Myocyte (in vitro differentiated cells): Measurements from ENCODE around the gene ADAMTS9. TPM values are rescaled to one million over a fixed set of nuclear protein-coding genes. Genes with fewer than 3 reads are reported as not detected.

ENCODE experiments used
- DNase-seq: peaks from one replicate; pipeline ENCODE4 v3.0.0-alpha.2; 2012; ENCODE audit warnings: low read depth
- total RNA-seq: library from RNA; depleted of rRNA; stranded (reverse); fragments of >200 nt; gene quantifications from 2 replicates; pipeline ENCODE4 v1.2.3, GENCODE V29; 2014

ADAMTS9 gene
- total RNA-seq, 1 donor from 2014 or later = 5.1 TPM

DNA sequence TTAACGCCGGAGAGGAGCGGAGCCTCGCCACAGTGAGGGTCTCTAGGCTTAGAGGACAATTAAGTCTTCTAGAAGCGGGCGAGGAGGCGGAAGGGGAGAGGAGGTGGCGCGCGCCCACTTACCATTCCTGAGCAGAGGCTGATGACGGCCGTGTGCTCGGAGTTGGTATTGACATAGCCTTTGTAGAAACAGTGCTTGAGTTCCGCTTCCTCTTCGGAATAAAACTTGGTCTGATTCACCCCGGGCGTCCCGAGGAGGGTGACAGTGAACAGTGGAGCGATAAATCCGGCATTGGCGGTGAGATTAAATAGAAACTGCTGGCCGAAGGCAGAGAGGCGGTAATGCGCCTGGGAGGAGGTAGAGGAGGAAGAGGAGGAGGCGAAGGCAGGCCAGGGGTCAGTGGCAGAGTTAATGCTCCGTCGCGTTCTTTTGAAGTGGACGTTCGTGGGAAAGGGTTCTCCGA lies 1.3 kb downstream of the ADAMTS9 start:
- DNase-seq = peak; percentile 56

DNA sequence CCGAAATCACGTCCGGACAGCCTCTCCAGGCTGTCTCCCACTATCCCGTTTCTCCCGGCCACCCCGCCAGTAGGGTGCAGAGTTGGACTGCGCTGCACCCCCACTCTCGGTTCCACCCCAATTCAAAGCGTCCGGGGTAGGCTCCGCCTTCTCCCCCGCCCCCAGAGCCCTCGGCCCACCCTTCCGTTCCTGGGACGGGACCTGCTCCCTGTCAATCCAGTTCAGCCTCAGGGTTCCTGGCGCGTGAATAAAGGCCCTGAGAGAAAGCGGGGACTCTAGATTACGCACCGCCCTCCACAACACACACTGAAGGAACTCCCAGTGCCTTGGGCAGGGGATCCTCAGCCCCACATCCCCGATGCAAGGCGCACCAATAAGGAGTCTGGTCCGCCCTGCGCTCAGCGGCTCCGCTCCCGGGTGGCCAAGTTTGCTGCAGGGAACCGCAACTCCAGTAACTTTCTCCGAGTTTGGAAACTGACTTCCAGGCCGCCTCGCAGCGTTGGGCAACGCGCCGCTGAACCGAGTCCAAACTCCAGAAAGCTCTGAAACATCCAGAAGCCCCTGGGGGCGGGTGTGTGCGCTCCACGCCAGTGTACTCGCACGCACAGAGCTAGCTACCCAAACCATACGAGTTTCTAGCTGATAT lies 1.9 kb downstream of the ADAMTS9 start:
- peak; percentile 92 for DNase-seq

DNA sequence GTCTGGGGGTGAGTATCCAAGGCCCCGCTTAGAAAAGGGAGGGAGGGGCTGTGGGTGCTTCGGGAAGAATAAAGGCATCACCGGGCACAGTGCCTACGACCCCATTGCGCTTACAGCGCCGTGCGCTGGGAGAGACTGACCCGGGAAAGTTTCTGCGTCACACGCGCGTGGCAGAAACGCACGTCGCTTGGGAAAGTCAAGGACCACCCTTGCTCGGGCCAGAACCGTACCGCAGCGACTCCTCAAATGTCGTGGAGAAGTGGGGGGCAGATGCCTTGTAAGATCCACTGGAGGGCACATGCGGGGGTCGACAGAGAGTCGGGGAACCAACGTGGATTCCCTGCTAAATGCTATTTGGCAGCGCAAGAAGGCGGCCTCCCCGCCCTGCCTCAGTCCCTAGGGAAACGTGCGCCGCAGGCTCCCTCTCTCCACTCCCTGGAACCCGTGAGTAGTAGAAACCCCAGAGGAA lies 2.4 kb downstream of the ADAMTS9 start:
- no peak for DNase-seq

DNA sequence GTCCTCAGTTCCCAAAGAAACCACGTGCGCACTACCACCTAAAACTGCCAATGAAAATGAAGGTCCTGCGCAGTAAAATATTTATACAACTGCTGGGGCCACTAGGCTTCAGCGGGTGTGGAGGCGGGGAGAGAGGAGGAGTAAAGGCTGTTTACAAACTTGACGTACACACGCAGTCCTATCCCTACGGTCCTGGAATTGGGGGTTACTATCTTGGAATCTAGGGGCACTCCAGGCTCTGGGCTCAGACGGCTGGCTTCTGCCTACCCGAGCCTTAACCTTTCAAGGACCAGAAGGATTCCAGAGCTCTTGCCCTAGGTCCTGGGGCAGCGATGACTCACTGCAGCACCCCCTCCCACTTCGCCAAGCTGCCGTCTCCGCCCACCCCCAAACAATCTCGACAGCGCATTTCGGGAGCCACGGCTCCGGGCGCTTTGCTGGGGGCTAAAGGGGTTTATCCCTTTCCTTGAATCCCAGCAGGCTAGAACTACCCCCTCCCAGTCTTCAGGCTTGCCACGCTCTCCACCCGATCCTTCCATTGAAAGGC lies 3.0 kb downstream of the ADAMTS9 start:
- DNase-seq = peak; percentile 28

DNA sequence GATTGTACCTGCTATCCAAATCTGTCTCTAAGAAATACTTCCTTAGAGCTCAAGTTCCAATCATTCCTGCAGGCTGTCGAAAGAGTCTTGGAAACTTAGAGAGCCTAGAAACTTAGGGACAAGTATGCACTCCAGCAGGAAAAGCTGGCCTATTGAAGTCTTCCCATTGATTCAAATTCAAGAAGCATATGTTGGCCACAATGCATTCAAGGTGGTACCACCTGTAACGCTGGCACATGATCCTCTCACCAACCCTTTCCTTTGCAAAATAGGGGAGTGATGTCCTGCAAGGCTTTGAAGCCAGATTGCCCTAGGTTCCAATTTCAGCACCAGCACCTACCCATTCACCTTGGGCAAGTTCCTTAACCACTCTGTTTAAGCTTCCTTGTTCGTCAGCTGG lies 6.0 kb downstream of the ADAMTS9 start:
- DNase-seq = no peak

DNA sequence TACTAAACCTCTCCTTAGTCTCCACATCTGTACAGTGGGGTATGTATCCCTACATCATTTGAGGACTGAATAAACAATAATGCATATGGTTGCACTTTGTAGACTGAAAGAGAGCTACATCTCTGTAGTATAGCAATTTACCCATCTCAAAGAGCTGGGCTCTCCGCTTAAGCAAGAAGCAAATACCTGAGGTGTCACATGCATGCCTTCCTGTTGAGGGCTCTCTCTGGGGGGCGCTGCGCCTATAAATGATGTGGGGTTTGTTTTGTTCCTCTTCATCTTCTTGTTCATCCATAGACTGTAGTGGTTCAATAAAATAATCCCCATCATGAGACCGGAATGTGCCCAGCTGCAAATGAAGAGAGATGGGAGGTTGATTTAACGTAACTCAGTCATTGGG lies 6.8 kb downstream of the ADAMTS9 start:
- no peak for DNase-seq

DNA sequence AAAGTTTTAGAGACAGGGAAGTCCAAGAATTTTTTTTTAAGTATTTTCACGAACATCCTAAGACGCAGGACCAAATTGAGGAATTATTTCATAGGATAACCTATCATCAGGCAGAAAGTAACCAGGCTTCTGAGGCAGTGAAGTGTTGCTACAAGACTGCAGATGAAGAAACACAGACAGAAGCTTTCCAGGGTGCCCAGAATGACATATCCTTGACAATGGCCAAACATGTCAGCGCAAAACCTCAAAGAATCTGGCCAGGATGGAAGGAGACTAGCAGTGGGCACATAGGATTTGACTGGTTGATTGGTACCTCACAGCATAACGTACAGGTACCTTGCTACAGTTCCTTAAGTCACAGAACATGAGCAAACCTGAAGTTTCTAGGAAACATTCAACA lies 7.5 kb downstream of the ADAMTS9 start:
- DNase-seq = no peak

DNA sequence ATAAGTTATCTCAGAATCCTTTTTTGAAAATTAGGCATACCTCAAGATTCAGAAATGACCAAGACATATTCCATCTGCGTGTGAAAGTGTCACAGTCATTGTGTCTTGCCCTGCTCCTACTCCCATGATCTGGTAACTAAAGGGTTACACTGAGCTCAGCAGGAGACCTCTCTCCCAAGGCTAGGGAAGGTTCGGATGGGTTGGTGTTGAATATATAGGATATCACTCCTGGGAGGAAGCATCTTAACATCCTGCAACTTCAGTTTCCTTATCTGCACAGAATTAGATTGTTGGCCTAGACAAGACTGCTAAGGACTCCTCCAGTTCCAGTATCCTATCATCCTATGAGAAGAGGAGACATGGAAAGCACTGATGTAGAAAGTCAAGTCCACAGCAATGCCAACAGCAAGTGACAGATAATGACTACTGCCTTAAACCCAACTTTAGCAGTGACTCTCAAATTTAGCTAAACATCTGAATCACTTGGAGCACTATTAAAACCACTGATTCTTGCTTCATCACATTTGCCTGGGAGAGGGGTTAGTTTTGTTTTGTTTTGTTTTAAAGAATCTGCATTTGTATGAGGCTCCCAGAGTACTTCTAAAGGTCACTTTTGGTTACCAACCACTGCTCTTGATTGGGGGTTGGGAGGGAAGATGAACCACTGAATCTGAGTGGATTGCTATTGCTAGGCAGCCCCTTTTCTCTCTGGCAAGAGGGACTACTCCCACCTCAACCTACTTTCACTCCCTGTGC lies 9.7 kb downstream of the ADAMTS9 start:
- no peak for DNase-seq

DNA sequence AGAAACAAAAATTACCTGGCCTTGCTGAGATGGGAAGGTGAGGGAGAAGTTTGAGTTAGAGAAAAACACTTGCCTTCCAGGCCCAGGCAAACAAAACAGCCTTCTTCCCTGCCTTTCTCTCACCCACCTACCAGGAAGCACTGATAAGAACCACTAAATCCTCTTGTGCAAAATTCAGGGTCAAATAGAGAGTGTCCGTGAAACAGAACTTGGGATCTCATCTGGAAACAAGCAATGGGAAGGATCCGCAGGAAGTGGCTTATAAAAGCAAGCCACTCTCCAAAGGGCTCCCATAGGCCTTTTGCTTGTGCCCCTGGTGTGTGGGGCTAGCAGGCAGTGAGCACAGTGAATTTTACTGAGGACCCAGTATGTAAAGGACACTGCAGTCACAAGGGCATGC lies 11.0 kb downstream of the ADAMTS9 start:
- DNase-seq = no peak

DNA sequence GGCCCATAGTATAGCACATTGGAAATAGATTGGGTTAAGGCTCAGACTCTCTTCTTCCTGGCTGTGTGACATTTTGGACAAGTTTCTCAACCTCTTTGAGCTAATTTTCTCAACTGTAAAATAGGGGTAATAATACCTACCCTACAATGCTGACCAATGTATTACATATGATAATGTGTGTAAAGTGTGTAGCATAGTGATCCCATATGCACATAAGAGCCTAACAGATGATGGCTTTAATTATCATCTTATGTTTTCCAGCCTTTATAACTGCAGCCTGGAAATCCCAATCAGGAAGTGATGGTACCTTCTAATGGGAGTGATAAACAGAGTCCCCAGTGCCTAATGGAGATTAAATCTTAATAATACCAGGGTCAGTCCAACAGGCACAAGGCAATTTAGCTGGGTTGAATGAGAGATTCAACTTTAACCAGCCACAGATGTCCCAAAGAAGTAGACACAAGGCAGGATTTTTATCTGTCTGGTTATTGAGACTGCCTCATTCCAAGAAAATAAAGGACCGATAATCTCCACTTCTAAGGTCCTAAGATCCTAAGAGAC lies 12.0 kb downstream of the ADAMTS9 start:
- DNase-seq = no peak

DNA sequence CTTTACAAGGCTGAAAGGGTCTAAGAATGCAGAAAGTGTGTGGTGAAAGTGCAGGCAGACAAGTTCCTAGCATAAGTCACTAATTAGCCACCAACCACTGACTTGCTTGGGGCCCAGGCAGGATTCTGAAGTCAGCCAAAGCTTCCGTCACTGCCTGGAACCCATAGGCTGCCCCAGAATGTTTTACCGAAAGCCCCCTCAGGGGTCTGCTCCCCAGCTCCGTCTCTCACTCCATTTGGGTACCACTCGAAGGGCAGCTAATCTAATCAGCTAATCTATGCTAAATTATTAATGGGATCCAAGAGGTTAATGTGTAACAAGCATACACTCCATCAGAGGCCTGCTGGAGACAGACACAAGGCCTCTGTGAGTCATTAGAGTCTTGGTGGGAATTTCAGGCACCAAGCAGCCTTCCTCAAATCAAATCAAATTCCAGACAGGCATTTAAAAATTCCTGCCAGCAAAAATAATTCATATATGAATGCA lies 13.2 kb downstream of the ADAMTS9 start:
- DNase-seq = no peak

DNA sequence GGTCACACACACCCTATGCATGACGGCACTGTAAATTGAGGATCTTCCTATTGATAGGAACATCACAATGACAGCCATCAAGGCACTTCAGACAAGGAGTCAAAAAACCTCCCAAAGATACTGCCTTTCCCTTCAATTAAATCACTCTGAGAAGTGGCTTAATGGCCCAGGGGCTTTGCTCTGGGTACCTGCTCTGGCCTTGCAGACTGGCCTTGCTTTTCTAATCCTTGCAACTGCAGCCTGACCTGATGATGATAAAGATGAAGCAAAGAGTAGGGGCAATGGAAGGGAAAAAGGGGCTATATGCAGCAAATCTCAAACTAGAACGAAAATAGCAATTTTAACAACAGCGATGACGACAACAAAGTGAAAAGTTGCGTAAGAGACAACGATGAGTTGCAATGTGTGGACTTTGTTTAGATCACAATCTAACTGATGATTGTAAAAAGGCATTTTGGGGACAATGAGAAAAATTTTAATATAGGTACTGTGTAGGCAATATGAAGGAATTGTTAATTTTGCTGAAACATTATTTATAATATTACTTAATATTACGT lies 14.6 kb downstream of the ADAMTS9 start:
- no peak for DNase-seq

DNA sequence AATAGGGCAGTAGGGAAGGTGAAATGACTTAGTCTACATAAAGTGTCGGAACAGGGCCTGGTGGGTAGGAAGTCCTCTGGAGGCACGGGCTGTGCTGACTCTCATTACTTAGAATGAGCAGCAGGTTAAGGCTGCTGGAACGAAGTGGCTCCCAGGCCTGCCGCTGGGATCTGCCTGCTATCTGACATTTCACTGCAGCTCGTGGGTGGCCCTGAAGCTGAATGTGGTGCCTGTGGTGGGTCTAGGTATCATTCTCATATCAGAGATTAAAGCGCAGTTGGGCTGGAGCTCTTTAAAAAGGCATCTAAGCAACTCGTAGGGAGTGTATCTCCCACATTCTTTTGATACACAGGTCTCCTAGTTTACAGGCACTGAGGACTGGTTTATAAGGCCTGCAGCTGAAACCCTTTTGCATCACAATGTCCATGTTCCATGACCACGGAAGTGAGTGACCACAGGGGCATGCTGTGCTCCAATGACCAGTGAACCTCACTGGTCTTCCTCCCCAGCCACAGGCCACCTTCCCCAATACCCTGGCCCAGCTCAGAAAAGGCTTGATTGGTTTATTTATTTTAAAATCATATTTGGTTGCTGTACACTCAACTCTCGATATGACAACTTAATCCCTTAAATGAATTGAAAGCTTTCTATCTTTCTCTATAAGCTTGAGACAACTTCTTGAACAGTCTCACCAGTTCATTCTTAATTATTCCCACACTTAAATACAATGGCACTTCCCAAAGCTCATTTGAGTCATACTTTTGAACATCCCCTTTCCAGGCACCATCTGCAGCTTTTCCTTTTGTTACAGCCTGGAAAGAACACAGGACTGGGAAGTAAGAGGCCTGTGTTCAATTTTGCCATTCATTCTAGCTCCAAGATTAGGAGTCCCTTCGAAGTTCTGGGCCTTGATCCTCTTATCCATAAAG lies 19.0 kb downstream of the ADAMTS9 start:
- DNase-seq = no peak

DNA sequence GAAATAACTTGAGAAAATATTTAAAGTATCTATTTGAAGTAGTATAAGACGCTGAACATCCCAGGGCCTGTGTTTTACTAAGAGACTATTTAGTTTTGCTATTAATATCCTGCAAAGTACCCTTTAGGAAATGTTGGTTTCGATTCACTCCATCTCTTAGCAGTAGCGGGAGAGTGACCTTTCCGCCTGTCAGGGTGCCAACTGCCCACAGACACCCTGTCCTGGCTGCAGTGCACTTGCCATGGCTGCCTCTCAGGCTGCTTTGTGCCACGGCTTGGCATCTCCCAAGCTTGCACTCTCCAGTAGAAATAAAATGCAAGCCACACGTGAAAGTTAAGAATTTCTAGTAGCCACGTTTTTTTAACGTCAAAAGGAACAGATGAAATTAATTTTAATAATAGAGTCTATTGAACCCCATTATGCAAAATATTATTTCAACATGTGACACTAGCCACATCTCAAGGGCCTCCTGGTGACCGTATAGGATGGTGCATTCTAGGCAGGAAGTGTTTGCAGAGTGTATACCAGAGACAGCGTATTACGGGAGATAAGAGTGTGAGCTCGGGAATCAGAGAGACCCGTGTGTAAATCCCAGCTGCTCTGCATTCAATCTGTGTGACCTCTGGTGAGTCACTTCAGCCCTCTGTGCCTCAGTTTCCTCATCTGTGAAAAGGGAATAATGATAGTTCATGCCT lies 19.8 kb downstream of the ADAMTS9 start:
- DNase-seq = no peak

DNA sequence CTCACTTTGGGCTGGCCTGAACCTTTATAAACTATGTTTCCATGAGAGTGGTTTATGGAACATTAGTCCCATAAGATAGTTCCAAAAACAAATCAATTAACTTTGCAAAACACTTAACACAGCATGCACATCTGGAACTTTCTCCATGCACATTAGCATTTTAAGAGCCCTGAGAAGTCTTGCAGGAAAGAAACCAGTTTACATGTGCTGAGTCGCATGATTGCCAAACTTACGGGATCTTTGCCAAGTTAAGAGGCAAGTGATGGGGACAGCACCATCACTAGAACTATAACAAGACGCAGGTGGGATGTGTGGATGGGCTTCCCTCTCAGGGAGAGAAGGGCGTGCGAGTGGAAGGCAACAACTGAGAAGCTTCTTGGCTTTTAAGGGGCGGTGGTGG lies 20.7 kb downstream of the ADAMTS9 start:
- DNase-seq = no peak

DNA sequence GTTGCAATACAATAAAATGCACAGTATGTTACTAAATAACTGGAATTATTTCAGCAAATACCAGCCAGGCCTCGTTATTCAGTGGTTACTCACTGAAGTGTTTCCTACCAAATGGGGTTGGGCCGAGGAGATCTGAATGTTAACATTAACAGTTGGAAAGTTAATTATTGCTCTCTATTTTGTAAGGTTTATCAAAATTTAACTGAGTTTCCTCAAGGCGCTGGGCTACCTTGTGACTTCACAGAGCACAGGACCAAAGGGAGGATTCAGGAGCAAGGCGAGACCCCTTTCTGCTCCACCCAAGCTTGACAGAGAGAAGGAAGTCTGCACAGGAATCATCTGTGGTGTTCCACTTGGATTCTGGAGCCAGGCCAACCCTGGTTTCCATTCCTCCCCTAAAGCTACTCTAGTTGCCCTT lies 21.6 kb downstream of the ADAMTS9 start:
- DNase-seq = peak; percentile 16

DNA sequence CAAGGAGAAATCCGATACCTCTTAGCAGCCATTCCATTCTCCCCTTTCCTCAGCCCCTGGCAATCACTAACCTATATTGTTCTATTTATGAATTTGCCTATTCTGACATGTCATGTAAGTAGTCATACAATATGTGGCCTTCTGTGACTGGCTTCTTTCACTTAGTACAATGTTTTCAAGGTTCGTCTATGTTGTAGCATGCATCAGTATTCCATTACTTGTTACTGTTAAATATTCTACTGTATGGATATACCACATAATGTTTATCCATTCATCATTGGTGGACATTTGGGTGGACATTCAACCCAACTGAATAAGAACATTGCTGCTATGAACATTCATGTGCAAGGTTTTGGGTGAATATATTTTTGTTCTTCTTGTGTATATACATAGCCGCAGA lies 23.4 kb downstream of the ADAMTS9 start:
- no peak for DNase-seq

DNA sequence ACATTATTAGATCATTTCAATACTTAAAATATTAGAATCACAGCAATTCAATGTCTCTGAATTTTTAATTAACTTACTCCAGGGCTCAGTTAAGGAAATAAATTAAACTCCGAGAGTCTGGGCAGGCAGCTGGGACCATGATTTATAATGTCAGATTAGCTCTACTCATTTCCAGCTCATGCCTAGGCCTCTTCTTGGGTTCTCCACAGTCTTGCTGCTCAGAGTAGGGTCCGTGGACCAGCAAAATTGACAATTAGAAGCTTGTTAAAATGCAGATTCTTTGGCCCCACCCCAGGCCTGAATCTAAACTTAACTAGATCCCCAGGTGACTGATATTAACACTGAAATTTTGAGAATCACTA lies 28.2 kb downstream of the ADAMTS9 start:
- DNase-seq = no peak

DNA sequence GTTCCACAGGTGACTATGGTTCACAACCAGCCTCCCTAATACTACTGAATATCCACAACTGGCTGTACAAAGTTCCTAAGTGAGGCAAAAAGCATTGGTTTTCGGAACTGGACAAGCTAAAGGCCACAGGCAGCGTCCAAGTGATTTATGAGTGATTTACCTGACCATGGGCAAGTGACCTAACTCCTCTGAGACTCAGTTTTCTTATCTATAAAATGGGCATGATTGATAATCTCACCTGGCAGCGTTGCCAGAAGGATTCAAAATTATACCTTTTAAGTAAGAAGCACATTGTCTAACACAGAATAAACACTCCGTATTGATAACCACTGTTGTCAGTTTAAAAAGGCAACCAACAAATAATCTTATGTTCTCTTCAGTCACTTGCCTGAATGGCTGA lies 29.8 kb downstream of the ADAMTS9 start:
- DNase-seq = no peak

DNA sequence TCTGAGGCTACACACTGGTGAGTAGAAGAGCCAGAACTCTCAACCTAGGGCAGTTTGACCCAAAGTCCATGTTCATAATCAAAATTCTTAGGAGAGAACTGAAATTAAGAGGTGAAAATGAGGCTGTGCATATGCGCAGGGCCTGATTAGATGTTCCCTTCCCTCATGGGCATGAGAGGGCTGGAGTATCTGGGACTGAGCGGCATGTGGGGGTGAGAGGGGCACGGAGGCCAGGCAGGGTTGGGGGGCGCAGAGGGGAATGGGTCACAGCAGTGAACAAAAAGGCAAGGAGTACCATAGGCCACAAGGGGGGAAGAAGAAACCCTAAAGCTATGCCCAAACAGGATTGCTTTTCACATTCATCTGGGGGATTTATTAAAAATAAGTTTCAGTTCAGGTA lies 31.3 kb downstream of the ADAMTS9 start:
- no peak for DNase-seq
